HG02938 (cell line): ENCODE results near the gene WNT11.

ENCODE experiments used
- ATAC-seq: cut with Tn5 transposase; IDR thresholded peaks from one replicate; pipeline ENCODE4 v1.9.1; 2021; ENCODE audit warnings: mild to moderate bottlenecking, moderate library complexity; ENCODE audit not compliant: unreplicated experiment

Gene WNT11

GRCh38 chr11:76206327-76207081 is at the start of gene WNT11:
Gene WNT11 (minus strand): TSS chr11:76206502. CDS start chr11:76206407, 95 bp downstream.
- ATAC-seq: no peak

GRCh38 chr11:76253416-76253815 is 47.1 kb upstream of the WNT11 start:
- no peak for ATAC-seq

- no peak for ATAC-seq
Measured at GRCh38 chr11:76252631-76253070, 46.3 kb upstream of the WNT11 start.

GRCh38 chr11:76251576-76251975 is 45.3 kb upstream of the WNT11 start:
- ATAC-seq: no peak

GRCh38 chr11:76251226-76251575 is 44.9 kb upstream of the WNT11 start:
- ATAC-seq: no peak

- ATAC-seq: no peak
Measured at GRCh38 chr11:76250520-76251225, 44.4 kb upstream of the WNT11 start.

- ATAC-seq: no peak
Measured at GRCh38 chr11:76249195-76249741, 43.0 kb upstream of the WNT11 start.

- no peak for ATAC-seq
Measured at GRCh38 chr11:76248210-76248609, 41.9 kb upstream of the WNT11 start.

GRCh38 chr11:76247091-76247490 is 40.8 kb upstream of the WNT11 start:
- no peak for ATAC-seq

GRCh38 chr11:76246271-76246933 is 40.1 kb upstream of the WNT11 start:
- no peak for ATAC-seq

- ATAC-seq: no peak
Measured at GRCh38 chr11:76245720-76246119, 39.4 kb upstream of the WNT11 start.

- ATAC-seq: no peak
Measured at GRCh38 chr11:76244316-76244851, 38.1 kb upstream of the WNT11 start.

GRCh38 chr11:76243957-76244285 is 37.6 kb upstream of the WNT11 start:
- ATAC-seq: no peak

- ATAC-seq: no peak
Measured at GRCh38 chr11:76243193-76243956, 37.1 kb upstream of the WNT11 start.

GRCh38 chr11:76242004-76242779 is 35.9 kb upstream of the WNT11 start:
- ATAC-seq: no peak

- no peak for ATAC-seq
Measured at GRCh38 chr11:76241243-76242000, 35.1 kb upstream of the WNT11 start.

GRCh38 chr11:76240666-76241065 is 34.4 kb upstream of the WNT11 start:
- ATAC-seq: no peak

GRCh38 chr11:76240161-76240540 is 33.8 kb upstream of the WNT11 start:
- no peak for ATAC-seq

- ATAC-seq: no peak
Measured at GRCh38 chr11:76239483-76240160, 33.3 kb upstream of the WNT11 start.
